Fibroblast of the aortic adventitia (primary cell): ENCODE data around the gene EXOC4. TPM values are rescaled to one million over a fixed set of nuclear protein-coding genes. Genes with fewer than 3 reads are reported as not detected.
A peak's percentile ranks its signal among the peaks of the same experiment; 100 is the strongest.

Experiments
- DNase-seq: peaks from one replicate; pipeline ENCODE4 v3.0.0-alpha.2; 2010; ENCODE audit warnings: low read depth
- H3K4me3 ChIP-seq: 2 replicates; pipeline ENCODE4 v1.5.1; 2011; ENCODE audit warnings: low read depth, mild to moderate bottlenecking, control low read depth, low read length, moderate library complexity
- CTCF ChIP-seq: IDR thresholded peaks from 2 replicates; pipeline ENCODE4 v1.5.1; 2011; ENCODE audit warnings: mild to moderate bottlenecking, low read length, control low read depth, inconsistent platforms; ENCODE audit not compliant: insufficient read depth
- total RNA-seq: library from RNA; depleted of rRNA; stranded (reverse); fragments of >200 nt; gene quantifications from 2 replicates; pipeline ENCODE4 v1.2.3, GENCODE V29; 2012; ENCODE audit warnings: low replicate concordance

Gene EXOC4
- total RNA-seq, 1 donor: 105 TPM

GRCh38 chr7:133934977-133935330 is 682.1 kb downstream of the EXOC4 start:
- no peak for TF ChIP-seq CTCF
- H3K4me3 ChIP-seq: no peak overlapping the region
- DNase-seq: no peak

- no peak for TF ChIP-seq CTCF
- H3K4me3 ChIP-seq: no peak overlapping the region
- DNase-seq: peak; percentile 67
Measured at GRCh38 chr7:133936074-133936473, 683.2 kb downstream of the EXOC4 start.

GRCh38 chr7:133937786-133938185 is 684.9 kb downstream of the EXOC4 start:
- DNase-seq: no peak
- H3K4me3 ChIP-seq: no peak overlapping the region

GRCh38 chr7:133940368-133940767 is 687.5 kb downstream of the EXOC4 start:
- TF ChIP-seq CTCF: no peak
- H3K4me3 ChIP-seq: no peak overlapping the region
- DNase-seq: no peak

More at GRCh38 chr7:133937786-133938185, 684.9 kb downstream of the EXOC4 start:
- no peak for TF ChIP-seq CTCF

GRCh38 chr7:133941496-133941895 is 688.6 kb downstream of the EXOC4 start:
- no peak overlapping the region for H3K4me3 ChIP-seq
- TF ChIP-seq CTCF: no peak
- DNase-seq: peak; percentile 60

GRCh38 chr7:133945497-133945896 is 692.6 kb downstream of the EXOC4 start:
- no peak for TF ChIP-seq CTCF
- H3K4me3 ChIP-seq: no peak overlapping the region
- no peak for DNase-seq

- no peak for DNase-seq
- TF ChIP-seq CTCF: no peak
- H3K4me3 ChIP-seq: no peak overlapping the region
Measured at GRCh38 chr7:133947458-133948254, 694.8 kb downstream of the EXOC4 start.
